NCI-H2171 (cell line): ENCODE measurements around the gene CCDC88A.
"Not testable (repeated sequence)": the region's sequence is repeated elsewhere in the genome, so short reads cannot be mapped to it uniquely, and the experiment has no call there.

Experiments
- DNase-seq: peaks from one replicate; lab custom pipeline; 2025; lab: John Stamatoyannopoulos, UW

The CCDC88A gene

GRCh38 chr2:55371376-55371775, 48.3 kb downstream of the CCDC88A start:
- DNase-seq: no peak

DNA sequence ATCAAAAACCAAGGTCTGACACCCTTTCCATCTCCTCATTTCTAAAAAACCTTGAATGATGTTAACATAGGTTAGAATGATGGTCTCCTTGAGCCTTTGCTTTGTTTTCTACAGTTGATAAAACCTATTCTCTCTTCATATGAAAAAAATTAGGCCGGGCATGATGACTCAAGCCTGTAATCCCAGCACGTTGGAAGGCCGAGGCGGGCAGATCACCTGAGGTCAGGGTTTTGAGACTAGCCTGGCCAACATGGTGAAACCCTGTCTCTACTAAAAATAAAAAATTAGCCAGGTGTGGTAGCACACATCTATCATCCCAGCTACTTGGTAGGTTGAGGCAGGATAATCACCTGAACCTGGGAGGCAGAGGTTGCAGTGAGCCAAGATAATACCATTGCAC, 49.4 kb downstream of the CCDC88A start:
- no peak for DNase-seq

DNA sequence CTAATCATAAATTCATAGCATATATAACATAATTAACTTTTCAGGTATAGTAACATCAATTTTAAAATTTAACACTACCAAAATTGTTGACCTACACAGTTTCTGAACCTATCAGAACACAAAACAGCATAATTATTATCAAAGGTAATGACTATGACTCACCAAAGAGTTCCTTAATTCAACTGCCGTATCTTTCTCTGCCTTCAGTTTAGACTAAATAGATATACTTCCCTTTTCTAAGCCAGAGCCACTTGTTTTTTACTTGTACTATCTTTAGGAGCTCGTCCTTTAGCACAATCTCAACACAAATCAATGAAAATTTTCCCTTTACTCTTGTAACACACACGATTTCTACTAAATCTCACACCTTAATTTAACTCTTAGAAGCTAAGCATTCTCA, 54.4 kb downstream of the CCDC88A start:
- no peak for DNase-seq

- no peak for DNase-seq
Measured at GRCh38 chr2:55364189-55365055, 55.2 kb downstream of the CCDC88A start.

GRCh38 chr2:55363636-55364035, 56.0 kb downstream of the CCDC88A start:
- DNase-seq: no peak

DNA sequence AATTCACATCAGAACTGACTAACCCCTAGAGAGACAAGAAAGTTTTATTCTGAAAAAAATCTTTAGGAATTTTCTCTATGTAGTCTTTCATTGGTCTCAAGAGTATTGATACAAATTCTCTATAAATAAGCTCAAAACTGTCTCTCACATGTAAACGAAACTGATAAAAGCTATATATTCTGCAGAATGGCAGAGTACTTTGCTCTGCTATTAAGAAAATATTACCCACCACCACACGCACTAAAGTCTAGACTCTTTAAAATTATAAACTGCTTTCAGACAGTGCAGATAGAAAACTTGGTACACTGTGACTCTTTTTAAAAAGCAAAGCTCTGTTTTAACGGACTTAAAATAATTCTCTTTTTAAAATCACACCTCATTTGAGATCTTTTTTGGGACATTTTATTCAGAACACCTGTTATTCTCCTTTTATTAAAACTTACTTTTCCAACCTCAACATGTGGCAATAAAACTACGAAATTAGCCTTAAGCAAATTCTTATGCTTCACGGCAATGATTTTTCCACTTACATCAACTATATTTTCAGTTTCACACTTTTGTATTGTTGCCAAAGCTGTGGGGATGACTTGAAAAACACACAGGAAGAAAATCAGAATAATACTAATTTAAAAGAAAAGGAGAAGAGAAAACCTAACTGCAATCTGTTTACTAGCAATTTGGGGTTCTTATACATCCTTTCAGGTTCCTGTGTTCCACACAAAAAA, 58.0 kb downstream of the CCDC88A start:
- no peak for DNase-seq

DNA sequence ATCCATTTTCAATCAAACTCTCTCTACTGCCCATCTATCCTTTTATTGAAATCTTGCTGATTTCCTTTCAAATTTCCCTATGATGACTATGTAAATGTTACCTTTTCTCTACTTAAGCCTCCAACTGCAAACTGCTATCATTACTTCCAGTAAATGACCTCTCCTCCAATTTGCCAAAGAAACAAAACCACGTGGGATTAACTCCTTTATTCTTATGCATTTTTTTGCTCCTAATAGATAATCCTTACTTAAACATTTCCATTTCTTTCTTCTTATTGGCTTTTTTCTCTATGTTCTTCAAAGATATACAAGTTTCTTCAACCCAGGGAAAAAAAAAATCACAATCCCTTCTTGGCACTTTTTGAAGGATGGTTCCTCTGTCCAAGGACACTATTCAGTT, 61.2 kb downstream of the CCDC88A start:
- no peak for DNase-seq

GRCh38 chr2:55357927-55358326, 61.7 kb downstream of the CCDC88A start:
- no peak for DNase-seq

- DNase-seq: no peak
Measured at GRCh38 chr2:55357164-55357563, 62.5 kb downstream of the CCDC88A start.

- DNase-seq: not testable (repeated sequence)
Measured at GRCh38 chr2:55356136-55356535, 63.5 kb downstream of the CCDC88A start.

GRCh38 chr2:55355451-55355850, 64.2 kb downstream of the CCDC88A start:
- DNase-seq: no peak

DNA sequence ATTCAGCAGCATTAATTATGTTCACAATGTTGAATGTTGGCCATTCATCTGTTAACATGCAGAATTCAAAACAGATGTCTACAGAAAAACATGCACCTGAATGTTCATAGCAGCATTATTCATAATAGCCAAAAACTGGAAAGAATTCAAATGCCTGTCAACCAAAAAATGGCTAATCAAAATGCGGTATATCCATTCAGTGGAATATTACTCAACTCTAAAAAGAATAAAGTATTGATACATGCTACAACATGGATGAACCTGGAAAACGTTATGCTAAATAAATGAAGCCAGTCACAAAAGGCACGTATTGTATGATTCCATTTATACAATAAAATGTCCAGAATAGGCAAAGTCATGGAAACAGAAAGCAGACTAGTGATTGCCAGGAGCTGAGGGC, 68.0 kb downstream of the CCDC88A start:
- DNase-seq: no peak

GRCh38 chr2:55345064-55345463, 74.6 kb downstream of the CCDC88A start:
- DNase-seq: no peak

DNA sequence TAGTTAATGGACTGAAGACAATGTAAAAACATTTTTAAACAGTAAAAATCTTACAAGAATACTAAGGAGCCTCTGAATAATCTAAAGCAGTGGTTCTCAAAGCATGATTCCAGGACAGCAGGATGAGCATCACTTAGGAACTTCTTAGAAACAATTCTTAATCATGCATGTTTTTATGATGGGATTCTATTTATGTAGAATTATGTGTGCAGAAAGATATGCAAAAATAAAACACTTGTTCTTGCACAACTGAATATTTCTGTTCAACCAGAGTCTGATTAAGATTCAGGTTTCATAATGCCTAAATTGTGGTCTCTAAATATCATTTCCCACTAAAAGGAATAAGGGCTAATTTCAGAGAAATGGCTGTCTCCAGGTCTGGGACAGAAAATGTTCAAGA, 81.4 kb downstream of the CCDC88A start:
- no peak for DNase-seq

- DNase-seq: no peak
Measured at GRCh38 chr2:55334728-55335127, 84.9 kb downstream of the CCDC88A start.

DNA sequence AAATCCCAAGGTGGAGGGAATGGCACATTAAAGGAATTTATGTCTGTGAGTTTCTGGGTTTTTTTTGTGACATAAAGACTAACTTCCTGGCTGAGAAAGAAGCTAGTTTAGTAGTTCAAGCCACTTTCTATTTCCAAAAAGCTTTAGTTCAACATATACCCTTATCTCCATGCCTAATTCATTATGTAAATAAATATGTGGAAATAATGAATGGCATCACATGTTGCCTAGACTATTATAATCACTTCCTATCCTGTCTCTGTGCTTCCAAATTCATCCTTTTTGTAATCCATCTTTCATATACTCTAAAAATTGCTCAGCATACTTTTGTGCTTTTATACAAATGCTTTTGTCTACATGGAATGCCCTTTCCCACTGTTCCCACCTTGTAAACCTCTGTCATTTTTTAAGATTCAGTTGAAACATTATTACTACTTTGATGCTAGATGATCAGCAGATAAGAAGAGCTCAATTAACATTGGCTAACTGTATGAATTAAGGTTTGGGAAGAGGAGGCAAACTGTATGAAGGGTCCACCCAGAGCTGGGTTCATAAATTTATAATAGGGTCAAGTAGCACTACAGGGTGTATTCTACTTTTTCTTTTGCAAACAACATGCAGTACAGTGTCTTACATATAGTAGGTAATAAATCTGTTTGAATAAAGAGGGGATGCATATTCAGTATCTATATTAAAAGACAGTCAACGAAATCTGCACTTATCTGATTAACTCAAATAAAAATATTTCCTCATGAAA, 88.9 kb downstream of the CCDC88A start:
- DNase-seq: no peak

GRCh38 chr2:55327470-55328230, 92.0 kb downstream of the CCDC88A start:
- no peak for DNase-seq

GRCh38 chr2:55314985-55315384, 104.7 kb downstream of the CCDC88A start:
- DNase-seq: no peak

- DNase-seq: no peak
Measured at GRCh38 chr2:55311444-55311870, 108.2 kb downstream of the CCDC88A start.

- DNase-seq: no peak
Measured at GRCh38 chr2:55309446-55309845, 110.2 kb downstream of the CCDC88A start.

DNA sequence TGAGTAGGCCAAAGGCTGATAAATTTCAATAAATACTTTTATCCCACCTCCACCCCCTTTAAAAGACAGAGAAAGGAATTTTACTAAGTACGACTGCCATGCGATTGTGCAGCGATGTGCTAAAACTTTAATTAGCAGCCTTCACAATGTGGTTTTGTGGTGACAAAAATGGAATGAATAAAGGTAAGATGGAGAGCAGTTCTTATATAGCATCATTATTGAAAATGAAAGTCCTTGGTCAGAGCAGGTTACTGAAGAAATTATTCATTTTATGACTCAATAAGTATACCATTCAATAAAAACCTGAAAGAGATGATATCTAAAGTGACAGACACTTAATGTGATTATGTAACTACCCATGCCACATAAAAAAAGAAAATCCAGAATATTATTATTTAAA, 117.4 kb downstream of the CCDC88A start:
- no peak for DNase-seq

DNA sequence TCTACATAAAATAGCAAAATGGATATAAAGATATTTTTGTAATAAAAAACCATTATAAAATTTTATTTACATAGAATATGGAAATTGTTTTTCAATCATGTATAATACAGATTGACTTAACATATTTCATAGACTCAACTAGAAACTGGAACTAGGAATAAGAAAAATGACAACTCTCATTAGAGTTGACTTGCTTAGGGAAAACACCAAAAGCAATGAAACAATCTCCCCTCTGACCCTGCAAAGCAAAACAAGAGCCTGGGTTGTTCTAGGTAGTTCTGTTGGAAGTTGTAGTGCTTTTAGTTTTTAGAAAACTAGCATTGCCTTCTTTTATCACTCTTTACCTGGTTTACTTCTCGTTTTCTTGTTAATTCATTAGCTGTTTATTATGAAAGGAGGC, 118.4 kb downstream of the CCDC88A start:
- no peak for DNase-seq
